Measurements from ENCODE around the gene OR5B21. TPM values are rescaled to one million over a fixed set of nuclear protein-coding genes. Genes with fewer than 3 reads are reported as not detected.

The OR5B21 gene
- total RNA-seq = not detected

DNA sequence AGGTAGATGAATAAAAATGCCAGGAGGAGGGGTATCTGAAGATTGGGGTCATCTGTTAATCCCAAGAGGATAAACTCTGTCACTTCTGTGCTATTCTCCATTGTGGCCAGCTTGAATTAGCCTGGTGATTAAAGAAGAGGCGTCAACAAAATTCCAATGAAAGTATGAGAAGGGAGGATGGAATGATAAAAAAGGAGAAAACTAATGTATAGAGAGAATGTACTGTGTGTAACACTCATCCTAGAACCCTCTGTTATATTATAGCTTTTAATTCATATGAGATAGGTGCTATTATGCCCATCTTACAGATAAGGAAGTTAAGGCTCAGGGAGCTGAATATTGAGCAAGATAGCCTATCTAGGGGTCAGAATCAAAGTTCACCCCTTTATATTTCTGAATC is at the start of gene OR5B21:
Gene OR5B21 (minus strand): TSS at position 101 of the 400 bp plus-strand sequence. CDS start 0 bp downstream, at position 101.
- Mint-ChIP-seq H3K9me3 (no peaks in the 10 kb centered on the region), H3K4me1 (ENCODE audit: low read depth) (peaks cover 21% of the 10 kb centered on the region), H3K27me3 (no peaks in the 10 kb centered on the region), H3K4me3 (no peak within 1 kb of the TSS), H3K27ac (peak within 1 kb of the TSS; percentile 23), H3K36me3 (ENCODE audit: low read depth) (peaks cover 15% of the 10 kb centered on the region)
- POLR2A ChIA-PET = no interaction called here
- no peak for DNase-seq
- TF ChIP-seq, protein P1, sequence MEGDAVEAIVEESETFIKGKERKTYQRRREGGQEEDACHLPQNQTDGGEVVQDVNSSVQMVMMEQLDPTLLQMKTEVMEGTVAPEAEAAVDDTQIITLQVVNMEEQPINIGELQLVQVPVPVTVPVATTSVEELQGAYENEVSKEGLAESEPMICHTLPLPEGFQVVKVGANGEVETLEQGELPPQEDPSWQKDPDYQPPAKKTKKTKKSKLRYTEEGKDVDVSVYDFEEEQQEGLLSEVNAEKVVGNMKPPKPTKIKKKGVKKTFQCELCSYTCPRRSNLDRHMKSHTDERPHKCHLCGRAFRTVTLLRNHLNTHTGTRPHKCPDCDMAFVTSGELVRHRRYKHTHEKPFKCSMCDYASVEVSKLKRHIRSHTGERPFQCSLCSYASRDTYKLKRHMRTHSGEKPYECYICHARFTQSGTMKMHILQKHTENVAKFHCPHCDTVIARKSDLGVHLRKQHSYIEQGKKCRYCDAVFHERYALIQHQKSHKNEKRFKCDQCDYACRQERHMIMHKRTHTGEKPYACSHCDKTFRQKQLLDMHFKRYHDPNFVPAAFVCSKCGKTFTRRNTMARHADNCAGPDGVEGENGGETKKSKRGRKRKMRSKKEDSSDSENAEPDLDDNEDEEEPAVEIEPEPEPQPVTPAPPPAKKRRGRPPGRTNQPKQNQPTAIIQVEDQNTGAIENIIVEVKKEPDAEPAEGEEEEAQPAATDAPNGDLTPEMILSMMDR (IDR thresholded peaks at IDR 0.05) = no peak
- CTCF ChIA-PET = no interaction called here
- no peak for ATAC-seq
- intact Hi-C loops (cut with micrococcal nuclease) = no loop called here

DNA sequence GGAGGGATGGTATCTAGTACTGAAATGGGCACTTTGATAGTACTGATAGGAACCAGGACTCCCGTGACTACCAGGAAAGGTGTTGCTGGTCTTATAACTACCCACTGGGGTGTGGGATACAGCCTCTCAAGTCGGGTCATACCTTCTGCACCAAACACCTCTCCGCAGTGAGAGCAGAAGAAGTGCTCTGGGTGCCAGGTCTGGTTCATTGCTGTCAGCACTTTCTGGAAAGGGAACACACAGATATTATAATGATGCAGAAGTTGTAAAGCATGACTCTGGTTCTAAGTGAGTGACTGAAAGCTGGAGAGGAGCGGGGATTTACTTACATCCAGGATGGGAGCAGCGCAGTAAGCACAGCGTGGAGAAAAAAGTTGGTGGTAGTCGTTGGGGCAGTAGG is 41.7 kb upstream of the OR5B21 start:
- no peak overlapping the region for H3K27ac Mint-ChIP-seq
- H3K27me3 Mint-ChIP-seq = no peaks in the 10 kb centered on the region
- ATAC-seq = no peak
- H3K4me3 Mint-ChIP-seq = no peak overlapping the region
- ChIA-PET CTCF (interaction anchor here (1.0 kb wide), 2 partner anchors 13 to 18 kb away, joined by 3 to 4 read pairs; no protein-coding TSS in a partner anchor), POLR2A (no interaction called here)
- intact Hi-C loops (cut with micrococcal nuclease) = no loop called here
- peaks cover 2% of the 10 kb centered on the region for H3K9me3 Mint-ChIP-seq
- H3K4me1 Mint-ChIP-seq (ENCODE audit: low read depth) = peaks cover 14% of the 10 kb centered on the region
- no peak for DNase-seq
- TF ChIP-seq, protein P1 (IDR thresholded peaks at IDR 0.05) = no peak
- H3K36me3 Mint-ChIP-seq (ENCODE audit: low read depth) = peaks cover 87% of the 10 kb centered on the region

- no peaks in the 10 kb centered on the region for H3K27me3 Mint-ChIP-seq
- ATAC-seq = no peak
- H3K4me1 Mint-ChIP-seq (ENCODE audit: low read depth) = peaks cover 25% of the 10 kb centered on the region
- peaks cover 82% of the 10 kb centered on the region for H3K36me3 Mint-ChIP-seq (ENCODE audit: low read depth)
- intact Hi-C loops (cut with micrococcal nuclease) = no loop called here
- H3K9me3 Mint-ChIP-seq = peaks cover 2% of the 10 kb centered on the region
- POLR2A ChIA-PET = no interaction called here
- no peak overlapping the region for H3K4me3 Mint-ChIP-seq
- TF ChIP-seq, protein P1 (IDR thresholded peaks at IDR 0.05) = no peak
- H3K27ac Mint-ChIP-seq = peak overlapping the region; percentile 39
- DNase-seq = no peak
- CTCF ChIA-PET = interaction anchor here (1.0 to 2.5 kb wide), 3 partner anchors 13 to 71 kb away, joined by 3 to 11 read pairs (median 5); no protein-coding TSS in a partner anchor
Observed at GRCh38 chr11:58546841-58547240, 38.9 kb upstream of the OR5B21 start.

- intact Hi-C loops (cut with micrococcal nuclease) = no loop called here
- Mint-ChIP-seq H3K4me3 (no peak overlapping the region), H3K9me3 (peaks cover 5% of the 10 kb centered on the region), H3K36me3 (ENCODE audit: low read depth) (peaks cover 85% of the 10 kb centered on the region), H3K27ac (no peak overlapping the region), H3K27me3 (no peaks in the 10 kb centered on the region), H3K4me1 (ENCODE audit: low read depth) (peaks cover 69% of the 10 kb centered on the region)
- TF ChIP-seq, protein P1 (IDR thresholded peaks at IDR 0.05) = no peak
- no peak for ATAC-seq
- CTCF ChIA-PET = interaction anchor here (0.6 to 1.6 kb wide), 2 partner anchors 36 to 377 kb away, joined by 3 to 7 read pairs; no protein-coding TSS in a partner anchor
- POLR2A ChIA-PET = interaction anchor here (0.8 kb wide), 1 partner anchor 13 kb away, joined by 3 read pairs; no protein-coding TSS in a partner anchor
- no peak for DNase-seq
Observed at GRCh38 chr11:58531865-58532341, 24.0 kb upstream of the OR5B21 start.

GRCh38 chr11:58530236-58530635 is 22.3 kb upstream of the OR5B21 start:
- ChIA-PET CTCF (interaction anchor here (1.0 kb wide), 1 partner anchor 38 kb away, joined by 7 read pairs; no protein-coding TSS in a partner anchor), POLR2A (no interaction called here)
- Mint-ChIP-seq H3K36me3 (ENCODE audit: low read depth) (peaks cover 78% of the 10 kb centered on the region), H3K4me1 (ENCODE audit: low read depth) (peaks cover 66% of the 10 kb centered on the region), H3K9me3 (no peaks in the 10 kb centered on the region), H3K27me3 (no peaks in the 10 kb centered on the region), H3K4me3 (no peak overlapping the region), H3K27ac (peak overlapping the region; percentile 49)
- TF ChIP-seq, protein P1 (IDR thresholded peaks at IDR 0.05) = no peak
- no peak for ATAC-seq
- intact Hi-C loops (cut with micrococcal nuclease) = no loop called here
- DNase-seq = peak; percentile 18
